Lower lobe of right lung (tissue), 2 donors: Measurements from ENCODE around the gene RPL36A. TPM values are rescaled to one million over a fixed set of nuclear protein-coding genes. Genes with fewer than 3 reads are reported as not detected.

Experiments
- ATAC-seq, 2 donors: fragments of 200-7000 bp; cut with Tn5 transposase; one replicate each; pipeline ENCODE4 v1.9.1; 2020 to 2022; ENCODE audit warnings: mild to moderate bottlenecking in 2 of 2, moderate library complexity in 2 of 2
- DNase-seq: peaks from one replicate; pipeline ENCODE4 v3.0.0-alpha.2; 2020
- H3K27ac ChIP-seq: fragments of 200-600 bp; one replicate; pipeline ENCODE4 v1.8.0; 2022
- H3K27me3 ChIP-seq: fragments of 200-600 bp; one replicate; pipeline ENCODE4 v1.8.0; 2022; ENCODE audit warnings: low read depth
- H3K36me3 ChIP-seq: fragments of 200-600 bp; one replicate; pipeline ENCODE4 v1.8.0; 2022; ENCODE audit warnings: mild to moderate bottlenecking
- H3K4me1 ChIP-seq: fragments of 200-600 bp; one replicate; pipeline ENCODE4 v1.8.0; 2022
- H3K4me3 ChIP-seq: fragments of 200-600 bp; one replicate; pipeline ENCODE4 v1.8.0; 2022; ENCODE audit warnings: mild to moderate bottlenecking
- H3K9me3 ChIP-seq: fragments of 200-600 bp; one replicate; pipeline ENCODE4 v1.8.0; 2022
- intact Hi-C: fragments of 100-400 bp; cut with DNase I; formaldehyde crosslinking; loops from one replicate; pipeline ENCODE4 v1.11.0; 2022
- total RNA-seq: library from RNA; stranded (reverse); fragmentation: NEBNext Ultra II Directional; extraction: Animal tissue kit (Norgen Biotek cat#: 25700); gene quantifications from one replicate; pipeline ENCODE4 v1.2.1, GENCODE V29; 2021
- TF ChIP-seq, protein P1 (sequence below): fragments of 200-600 bp; IDR thresholded peaks from one replicate; pipeline ENCODE4 v1.8.0; 2022; ENCODE audit warnings: antibody characterized with exemption, mild to moderate bottlenecking
- donor health status: DM: no; HTN: yes; CAD: no; lungs with severe emphysema.

Gene RPL36A
- total RNA-seq, 1 donor from 2014 or later = 154 TPM

GRCh38 chrX:101385795-101386541 lies 4.8 kb upstream of the RPL36A start, which contains the start of gene BTK:
BTK (minus strand) TSS chrX:101386191; CDS start chrX:101375284, 10,907 bp downstream.
- H3K27me3 ChIP-seq = no peaks in the 10 kb centered on the region
- H3K36me3 ChIP-seq = no peaks in the 10 kb centered on the region
- peak; percentile 51 to 76 for ATAC-seq
- intact Hi-C loops = no loop called here
- no peaks in the 10 kb centered on the region for H3K9me3 ChIP-seq
- peak; percentile 51 for DNase-seq
- H3K27ac ChIP-seq = peak within 1 kb of the TSS; percentile 31
- no peaks in the 10 kb centered on the region for H3K4me1 ChIP-seq
- TF ChIP-seq, protein P1, sequence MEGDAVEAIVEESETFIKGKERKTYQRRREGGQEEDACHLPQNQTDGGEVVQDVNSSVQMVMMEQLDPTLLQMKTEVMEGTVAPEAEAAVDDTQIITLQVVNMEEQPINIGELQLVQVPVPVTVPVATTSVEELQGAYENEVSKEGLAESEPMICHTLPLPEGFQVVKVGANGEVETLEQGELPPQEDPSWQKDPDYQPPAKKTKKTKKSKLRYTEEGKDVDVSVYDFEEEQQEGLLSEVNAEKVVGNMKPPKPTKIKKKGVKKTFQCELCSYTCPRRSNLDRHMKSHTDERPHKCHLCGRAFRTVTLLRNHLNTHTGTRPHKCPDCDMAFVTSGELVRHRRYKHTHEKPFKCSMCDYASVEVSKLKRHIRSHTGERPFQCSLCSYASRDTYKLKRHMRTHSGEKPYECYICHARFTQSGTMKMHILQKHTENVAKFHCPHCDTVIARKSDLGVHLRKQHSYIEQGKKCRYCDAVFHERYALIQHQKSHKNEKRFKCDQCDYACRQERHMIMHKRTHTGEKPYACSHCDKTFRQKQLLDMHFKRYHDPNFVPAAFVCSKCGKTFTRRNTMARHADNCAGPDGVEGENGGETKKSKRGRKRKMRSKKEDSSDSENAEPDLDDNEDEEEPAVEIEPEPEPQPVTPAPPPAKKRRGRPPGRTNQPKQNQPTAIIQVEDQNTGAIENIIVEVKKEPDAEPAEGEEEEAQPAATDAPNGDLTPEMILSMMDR = no peak
- H3K4me3 ChIP-seq = peak within 1 kb of the TSS; percentile 35

DNA sequence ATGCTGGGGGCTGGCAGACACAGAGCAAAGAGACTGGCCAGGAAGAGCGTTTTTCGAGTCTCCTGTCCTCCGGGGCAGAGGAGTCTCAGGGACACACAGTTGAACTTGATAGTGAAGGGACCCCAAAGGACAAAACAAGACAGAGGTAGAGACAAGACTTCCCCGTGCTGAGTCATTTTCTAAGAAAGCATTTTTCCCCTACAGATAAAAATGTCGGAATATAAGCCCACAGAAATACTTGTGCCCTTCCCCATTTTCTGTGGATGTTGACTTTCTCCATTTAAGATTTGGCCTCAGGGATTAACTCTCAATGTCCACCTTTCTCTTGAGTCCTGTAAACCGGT lies 4.3 kb upstream of the RPL36A start:
- DNase-seq (no peak), ATAC-seq (no peak)
- TF ChIP-seq, protein P1 = no peak
- intact Hi-C loops = no loop called here
- Histone ChIP-seq H3K27me3 (no peaks in the 10 kb centered on the region), H3K9me3 (no peaks in the 10 kb centered on the region), H3K4me3 (no peak overlapping the region), H3K4me1 (no peaks in the 10 kb centered on the region), H3K36me3 (no peaks in the 10 kb centered on the region), H3K27ac (peak overlapping the region; percentile 31)

- Histone ChIP-seq H3K9me3 (no peaks in the 10 kb centered on the region), H3K27me3 (no peaks in the 10 kb centered on the region), H3K36me3 (peaks cover 13% of the 10 kb centered on the region), H3K27ac (no peak overlapping the region), H3K4me1 (no peaks in the 10 kb centered on the region), H3K4me3 (no peak overlapping the region)
- TF ChIP-seq, protein P1 = no peak
- intact Hi-C loops = no loop called here
- ATAC-seq = no peak
- no peak for DNase-seq
Observed at GRCh38 chrX:101388604-101389003, 2.2 kb upstream of the RPL36A start.

GRCh38 chrX:101391831-101392230 lies 1.0 kb downstream of the RPL36A start:
- no peak for ATAC-seq
- no peaks in the 10 kb centered on the region for H3K9me3 ChIP-seq
- TF ChIP-seq, protein P1 = no peak
- no peak overlapping the region for H3K27ac ChIP-seq
- DNase-seq = no peak
- peak overlapping the region; percentile 64 for H3K4me3 ChIP-seq
- H3K36me3 ChIP-seq = peaks cover 23% of the 10 kb centered on the region
- H3K4me1 ChIP-seq = no peaks in the 10 kb centered on the region
- intact Hi-C loops = no loop called here
- H3K27me3 ChIP-seq = no peaks in the 10 kb centered on the region

- Histone ChIP-seq H3K27ac (no peak overlapping the region), H3K9me3 (no peaks in the 10 kb centered on the region), H3K4me1 (no peaks in the 10 kb centered on the region), H3K27me3 (no peaks in the 10 kb centered on the region), H3K36me3 (peaks cover 23% of the 10 kb centered on the region), H3K4me3 (no peak overlapping the region)
- no peak for DNase-seq
- TF ChIP-seq, protein P1 = no peak
- intact Hi-C loops = no loop called here
- ATAC-seq = no peak
Observed at GRCh38 chrX:101393530-101394305, 2.9 kb downstream of the RPL36A start.
